Measurements from ENCODE around the gene C2CD3. TPM values are rescaled to one million over a fixed set of nuclear protein-coding genes. Genes with fewer than 3 reads are reported as not detected.

The C2CD3 gene
- polyA plus RNA-seq, 1 experiment, result 10.3 TPM

DNA sequence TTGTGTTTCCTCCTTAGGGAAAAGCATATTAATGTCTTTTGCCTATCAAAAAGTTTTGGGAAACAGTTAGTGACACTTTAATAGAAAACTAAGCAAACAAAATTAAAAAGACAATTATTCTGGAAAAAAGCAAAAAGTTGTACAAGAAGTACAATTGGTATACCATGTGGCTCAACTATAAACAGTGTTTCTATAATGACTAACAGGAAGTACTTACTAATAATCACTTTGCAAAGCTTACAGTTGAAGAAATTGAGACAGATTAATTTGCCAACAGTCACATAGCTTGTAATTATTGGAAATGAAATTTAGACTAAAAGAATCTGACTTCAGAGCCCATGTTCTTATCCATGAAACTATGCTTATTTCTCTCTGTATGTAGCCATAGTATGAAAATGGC, 25.0 kb upstream of the C2CD3 start:
- POLR2A ChIA-PET, result no interaction called here
- TF ChIP-seq, protein P1, sequence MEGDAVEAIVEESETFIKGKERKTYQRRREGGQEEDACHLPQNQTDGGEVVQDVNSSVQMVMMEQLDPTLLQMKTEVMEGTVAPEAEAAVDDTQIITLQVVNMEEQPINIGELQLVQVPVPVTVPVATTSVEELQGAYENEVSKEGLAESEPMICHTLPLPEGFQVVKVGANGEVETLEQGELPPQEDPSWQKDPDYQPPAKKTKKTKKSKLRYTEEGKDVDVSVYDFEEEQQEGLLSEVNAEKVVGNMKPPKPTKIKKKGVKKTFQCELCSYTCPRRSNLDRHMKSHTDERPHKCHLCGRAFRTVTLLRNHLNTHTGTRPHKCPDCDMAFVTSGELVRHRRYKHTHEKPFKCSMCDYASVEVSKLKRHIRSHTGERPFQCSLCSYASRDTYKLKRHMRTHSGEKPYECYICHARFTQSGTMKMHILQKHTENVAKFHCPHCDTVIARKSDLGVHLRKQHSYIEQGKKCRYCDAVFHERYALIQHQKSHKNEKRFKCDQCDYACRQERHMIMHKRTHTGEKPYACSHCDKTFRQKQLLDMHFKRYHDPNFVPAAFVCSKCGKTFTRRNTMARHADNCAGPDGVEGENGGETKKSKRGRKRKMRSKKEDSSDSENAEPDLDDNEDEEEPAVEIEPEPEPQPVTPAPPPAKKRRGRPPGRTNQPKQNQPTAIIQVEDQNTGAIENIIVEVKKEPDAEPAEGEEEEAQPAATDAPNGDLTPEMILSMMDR (IDR thresholded peaks at IDR 0.05; ENCODE audit: insufficient read depth, low read depth, low read length), result no peak
- no peak for DNase-seq (ENCODE audit: low read depth)
- CTCF ChIA-PET, result no interaction called here
- no peaks in the 10 kb centered on the region for H3K27me3 ChIP-seq (ENCODE audit: control insufficient read depth, insufficient read depth, low read length)
- H3K4me3 ChIP-seq (ENCODE audit: low read depth, low read length), result no peak overlapping the region
- peaks cover 3% of the 10 kb centered on the region; the same call in 1 of the 2 replicates for H3K36me3 ChIP-seq (ENCODE audit: control insufficient read depth, insufficient read depth, low read length)

DNA sequence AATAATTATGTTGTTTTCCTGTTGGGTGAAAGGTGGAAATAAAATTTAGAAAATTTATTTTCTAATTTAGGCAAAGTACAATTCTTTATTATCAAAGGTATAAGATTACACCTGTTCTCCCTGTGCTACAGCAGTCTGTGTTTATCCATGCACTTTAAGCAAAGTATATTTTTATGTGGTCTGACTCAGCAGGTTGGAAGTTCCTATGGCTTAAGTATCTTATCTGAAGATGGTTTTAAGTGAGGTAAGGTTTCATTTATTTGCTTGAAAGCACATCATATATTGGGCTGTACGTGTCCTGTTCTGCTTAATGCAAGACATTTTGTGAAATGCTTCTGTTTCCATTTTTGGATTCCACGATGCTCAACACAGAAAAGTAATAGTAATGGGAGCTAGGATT, 14.9 kb upstream of the C2CD3 start:
- POLR2A ChIA-PET, result no interaction called here
- DNase-seq (ENCODE audit: low read depth), result no peak
- no peaks in the 10 kb centered on the region for H3K27me3 ChIP-seq (ENCODE audit: control insufficient read depth, insufficient read depth, low read length)
- H3K36me3 ChIP-seq (ENCODE audit: control insufficient read depth, insufficient read depth, low read length), result no peaks in the 10 kb centered on the region
- TF ChIP-seq, protein P1 (IDR thresholded peaks at IDR 0.05; ENCODE audit: insufficient read depth, low read depth, low read length), result no peak
- CTCF ChIA-PET, result interaction anchor here (0.8 to 1.4 kb wide), 2 partner anchors 8 to 14 kb away, joined by 3 to 4 read pairs; no protein-coding TSS in a partner anchor
- no peak overlapping the region for H3K4me3 ChIP-seq (ENCODE audit: low read depth, low read length)

DNA sequence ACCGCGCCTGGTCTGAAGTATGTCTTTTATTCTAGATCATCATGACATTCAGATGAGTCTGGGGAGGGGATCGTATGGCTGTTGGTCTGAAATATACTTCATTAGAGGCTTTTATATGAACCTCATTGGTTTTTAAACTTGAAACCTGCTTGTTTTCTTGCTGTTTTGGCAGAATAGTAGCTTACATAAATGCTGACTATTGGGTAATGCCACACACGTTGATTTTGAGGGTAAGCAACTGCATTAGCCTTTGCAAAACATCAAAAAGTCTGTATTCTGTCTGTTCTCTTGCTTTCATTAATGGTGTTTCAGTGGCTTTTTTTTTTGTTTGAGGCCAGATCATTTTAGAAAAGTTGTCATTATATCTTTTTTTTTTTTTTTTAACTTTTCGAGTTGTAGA, 14.5 kb upstream of the C2CD3 start:
- DNase-seq (ENCODE audit: low read depth), result no peak
- CTCF ChIA-PET, result interaction anchor here (1.4 kb wide), 1 partner anchor 9 kb away, joined by 3 read pairs; no protein-coding TSS in a partner anchor
- POLR2A ChIA-PET, result interaction anchor here (1.0 kb wide), 1 partner anchor 14 kb away, joined by 3 read pairs; the partner anchor contains the start of genes C2CD3 and PPME1

DNA sequence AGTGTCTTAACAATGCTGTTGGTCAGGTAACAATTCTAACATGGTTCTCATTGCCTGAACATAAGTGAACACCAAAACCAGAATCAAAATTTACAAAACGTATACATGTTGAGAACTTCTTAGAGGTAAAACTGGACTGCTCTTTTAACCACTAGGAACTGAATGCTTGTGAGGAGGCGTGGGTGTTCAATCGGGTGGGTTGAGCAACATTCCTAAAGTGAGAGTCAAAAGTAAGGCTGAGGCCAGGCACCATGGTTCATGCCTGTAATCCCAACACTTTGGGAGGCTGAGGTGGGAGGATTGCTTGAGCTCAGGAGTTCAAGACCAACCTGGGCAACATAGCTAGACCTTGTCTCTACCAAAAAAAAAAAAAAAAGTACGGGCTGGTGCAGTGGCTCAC, 11.8 kb upstream of the C2CD3 start:
- ChIA-PET POLR2A (no interaction called here), CTCF (no interaction called here)
- Histone ChIP-seq H3K4me3 (ENCODE audit: low read depth, low read length) (no peak overlapping the region), H3K27me3 (ENCODE audit: control insufficient read depth, insufficient read depth, low read length) (no peaks in the 10 kb centered on the region), H3K36me3 (ENCODE audit: control insufficient read depth, insufficient read depth, low read length) (no peaks in the 10 kb centered on the region)
- TF ChIP-seq, protein P1 (IDR thresholded peaks at IDR 0.05; ENCODE audit: insufficient read depth, low read depth, low read length), result no peak
- no peak for DNase-seq (ENCODE audit: low read depth)

More for the DNA sequence above, 14.5 kb upstream of the C2CD3 start:
- no peaks in the 10 kb centered on the region for H3K27me3 ChIP-seq (ENCODE audit: control insufficient read depth, insufficient read depth, low read length)
- H3K4me3 ChIP-seq (ENCODE audit: low read depth, low read length), result no peak overlapping the region
- no peaks in the 10 kb centered on the region for H3K36me3 ChIP-seq (ENCODE audit: control insufficient read depth, insufficient read depth, low read length)
- TF ChIP-seq, protein P1 (IDR thresholded peaks at IDR 0.05; ENCODE audit: insufficient read depth, low read depth, low read length), result no peak

DNA sequence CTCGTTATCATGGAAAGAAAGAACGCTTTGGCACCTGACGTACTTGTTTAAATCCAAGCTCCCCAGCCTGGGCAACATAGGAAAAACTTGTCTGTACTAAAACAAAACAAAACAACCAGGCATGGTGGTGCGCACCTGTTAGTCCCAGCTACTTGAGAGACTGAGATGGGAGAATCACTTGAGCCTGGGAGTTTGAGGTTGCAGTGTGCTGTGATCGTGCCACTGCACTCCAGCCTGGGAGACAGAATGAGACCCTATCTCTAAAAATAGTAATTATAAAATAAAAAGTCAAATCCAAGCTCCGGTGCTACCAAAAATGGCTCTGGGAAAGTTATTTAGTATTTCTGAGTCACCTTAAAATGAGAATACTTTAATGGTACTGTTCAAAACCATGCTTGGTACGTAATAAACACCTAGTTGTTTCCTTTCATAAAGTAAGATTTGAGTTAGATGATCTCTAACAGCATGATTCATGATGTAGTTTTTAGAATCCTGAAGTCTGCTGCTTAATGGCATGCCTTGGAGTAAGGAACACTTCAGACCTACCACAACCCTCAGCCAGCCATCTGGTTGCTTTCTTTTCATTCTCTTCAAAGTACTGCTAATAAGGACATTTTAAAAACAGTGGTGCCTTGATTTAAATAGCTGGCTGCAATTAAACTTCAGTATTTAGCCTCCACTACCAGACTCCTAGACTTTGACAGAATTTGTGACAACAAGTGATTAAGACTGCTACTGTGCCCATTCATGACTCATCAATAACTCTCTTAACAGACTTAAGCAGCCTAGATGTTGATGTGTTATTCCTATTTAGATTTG, 8.6 kb upstream of the C2CD3 start:
- H3K27me3 ChIP-seq (ENCODE audit: control insufficient read depth, insufficient read depth, low read length), result no peaks in the 10 kb centered on the region
- H3K36me3 ChIP-seq (ENCODE audit: control insufficient read depth, insufficient read depth, low read length), result no peaks in the 10 kb centered on the region
- TF ChIP-seq, protein P1 (IDR thresholded peaks at IDR 0.05; ENCODE audit: insufficient read depth, low read depth, low read length), result no peak
- peak; percentile 23 for DNase-seq (ENCODE audit: low read depth)
- POLR2A ChIA-PET, result no interaction called here
- CTCF ChIA-PET, result no interaction called here
- H3K4me3 ChIP-seq (ENCODE audit: low read depth, low read length), result no peak overlapping the region
